ENCODE results near the gene STK4.

GRCh38 chr20:44997171-44997570 lies 30.9 kb downstream of the STK4 start:
- no peak for TF ChIP-seq POLR2AphosphoS5 (IDR thresholded peaks at IDR 0.05; ENCODE audit: low read depth, low read length)
- no peak for TF ChIP-seq SIN3A (IDR thresholded peaks at IDR 0.05; ENCODE audit: borderline replicate concordance, insufficient read depth, low read length)
- TF ChIP-seq, protein P1, sequence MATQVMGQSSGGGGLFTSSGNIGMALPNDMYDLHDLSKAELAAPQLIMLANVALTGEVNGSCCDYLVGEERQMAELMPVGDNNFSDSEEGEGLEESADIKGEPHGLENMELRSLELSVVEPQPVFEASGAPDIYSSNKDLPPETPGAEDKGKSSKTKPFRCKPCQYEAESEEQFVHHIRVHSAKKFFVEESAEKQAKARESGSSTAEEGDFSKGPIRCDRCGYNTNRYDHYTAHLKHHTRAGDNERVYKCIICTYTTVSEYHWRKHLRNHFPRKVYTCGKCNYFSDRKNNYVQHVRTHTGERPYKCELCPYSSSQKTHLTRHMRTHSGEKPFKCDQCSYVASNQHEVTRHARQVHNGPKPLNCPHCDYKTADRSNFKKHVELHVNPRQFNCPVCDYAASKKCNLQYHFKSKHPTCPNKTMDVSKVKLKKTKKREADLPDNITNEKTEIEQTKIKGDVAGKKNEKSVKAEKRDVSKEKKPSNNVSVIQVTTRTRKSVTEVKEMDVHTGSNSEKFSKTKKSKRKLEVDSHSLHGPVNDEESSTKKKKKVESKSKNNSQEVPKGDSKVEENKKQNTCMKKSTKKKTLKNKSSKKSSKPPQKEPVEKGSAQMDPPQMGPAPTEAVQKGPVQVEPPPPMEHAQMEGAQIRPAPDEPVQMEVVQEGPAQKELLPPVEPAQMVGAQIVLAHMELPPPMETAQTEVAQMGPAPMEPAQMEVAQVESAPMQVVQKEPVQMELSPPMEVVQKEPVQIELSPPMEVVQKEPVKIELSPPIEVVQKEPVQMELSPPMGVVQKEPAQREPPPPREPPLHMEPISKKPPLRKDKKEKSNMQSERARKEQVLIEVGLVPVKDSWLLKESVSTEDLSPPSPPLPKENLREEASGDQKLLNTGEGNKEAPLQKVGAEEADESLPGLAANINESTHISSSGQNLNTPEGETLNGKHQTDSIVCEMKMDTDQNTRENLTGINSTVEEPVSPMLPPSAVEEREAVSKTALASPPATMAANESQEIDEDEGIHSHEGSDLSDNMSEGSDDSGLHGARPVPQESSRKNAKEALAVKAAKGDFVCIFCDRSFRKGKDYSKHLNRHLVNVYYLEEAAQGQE (IDR thresholded peaks at IDR 0.05; ENCODE audit: insufficient read depth in 1 of 2, low read depth in 2 of 2, low read length in 2 of 2): no peak
- no peak for TF ChIP-seq TAF1 (IDR thresholded peaks at IDR 0.05; ENCODE audit: borderline replicate concordance, insufficient read depth, low read length)
- TF ChIP-seq FOXP2 (optimal IDR thresholded peaks at IDR 0.05; ENCODE audit: borderline replicate concordance, extremely low read depth, extremely low read length, insufficient read depth): no peak
